GM06990 (cell line): Measurements from ENCODE around the gene ZNF628.

ENCODE experiments used
- DNase-seq: peaks from one replicate; pipeline ENCODE4 v3.0.0-alpha.2; 2011; ENCODE audit not compliant: insufficient read length; ENCODE audit errors: extremely low read depth
- H3K27me3 ChIP-seq: replicated peaks from 2 replicates; pipeline ENCODE4 v1.6.0; 2011; ENCODE audit warnings: low read length; ENCODE audit not compliant: control insufficient read depth, insufficient read depth
- H3K36me3 ChIP-seq: 2 replicates; pipeline ENCODE4 v1.5.1; 2011; ENCODE audit warnings: low read length; ENCODE audit not compliant: control insufficient read depth, insufficient read depth
- H3K4me3 ChIP-seq: replicated peaks from 2 replicates; pipeline ENCODE4 v1.5.1; 2011; ENCODE audit warnings: low read depth, mild to moderate bottlenecking, control low read depth, low read length
- CTCF ChIP-seq: IDR thresholded peaks from 2 replicates; pipeline ENCODE4 v1.5.1; 2011; ENCODE audit warnings: low read length, control low read depth, mild to moderate bottlenecking, inconsistent platforms; ENCODE audit not compliant: insufficient read depth, poor library complexity, severe bottlenecking

The ZNF628 gene

GRCh38 chr19:55471266-55471665, 5.2 kb upstream of the ZNF628 start:
- no peak overlapping the region for H3K4me3 ChIP-seq
- no peak for DNase-seq
- TF ChIP-seq CTCF, result no peak
- H3K36me3 ChIP-seq, result no peaks in the 10 kb centered on the region
- H3K27me3 ChIP-seq, result no peaks in the 10 kb centered on the region

GRCh38 chr19:55472463-55472862, 4.0 kb upstream of the ZNF628 start:
- DNase-seq, result no peak
- no peak overlapping the region for H3K4me3 ChIP-seq
- H3K27me3 ChIP-seq, result no peaks in the 10 kb centered on the region
- no peak for TF ChIP-seq CTCF
- H3K36me3 ChIP-seq, result no peaks in the 10 kb centered on the region

- no peak for DNase-seq
- no peaks in the 10 kb centered on the region for H3K27me3 ChIP-seq
- no peak for TF ChIP-seq CTCF
- no peak overlapping the region for H3K4me3 ChIP-seq
- H3K36me3 ChIP-seq, result no peaks in the 10 kb centered on the region
These were observed 3.0 kb upstream of the ZNF628 start for GRCh38 chr19:55473225-55474012.

- Histone ChIP-seq H3K4me3 (no peak overlapping the region), H3K27me3 (no peaks in the 10 kb centered on the region), H3K36me3 (no peaks in the 10 kb centered on the region)
- TF ChIP-seq CTCF, result no peak
- DNase-seq, result no peak
These were observed 1.9 kb upstream of the ZNF628 start for GRCh38 chr19:55474269-55475265.

GRCh38 chr19:55477905-55478304, 1.5 kb downstream of the ZNF628 start:
- H3K4me3 ChIP-seq, result no peak overlapping the region
- TF ChIP-seq CTCF, result no peak
- H3K27me3 ChIP-seq, result no peaks in the 10 kb centered on the region
- peaks cover 2% of the 10 kb centered on the region for H3K36me3 ChIP-seq
- DNase-seq, result no peak
